Measurements from ENCODE around the gene MRPL36.

DNA sequence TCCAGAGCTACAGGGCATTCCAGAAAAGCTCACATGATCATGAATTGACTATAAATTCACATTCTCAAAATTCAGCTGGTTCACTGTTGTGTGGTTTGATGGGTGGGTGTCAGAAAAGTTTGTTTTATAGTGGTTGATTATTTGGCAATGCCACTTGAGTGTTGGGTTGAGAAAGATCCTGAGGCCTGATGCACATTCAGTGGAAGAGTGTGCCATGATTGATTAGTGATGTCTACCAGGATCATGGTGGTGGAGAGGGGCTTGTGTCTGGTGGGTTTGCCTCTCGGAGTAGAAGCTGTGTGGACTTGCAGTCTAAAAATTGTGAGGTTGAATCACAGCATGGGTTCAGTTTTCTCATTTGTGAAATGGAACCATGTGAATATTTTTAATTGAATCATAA lies 3.6 kb upstream of the MRPL36 start:
- TF ChIP-seq POLR2A (IDR thresholded peaks at IDR 0.05; ENCODE audit: low read depth, low read length) = no peak
- TF ChIP-seq POLR2AphosphoS5 (IDR thresholded peaks at IDR 0.05; ENCODE audit: low read depth, low read length) = no peak
- no peak for TF ChIP-seq SPI1 (IDR thresholded peaks at IDR 0.05; ENCODE audit: low read depth, low read length)
- no peak for TF ChIP-seq TAF1 (IDR thresholded peaks at IDR 0.05; ENCODE audit: low read depth, low read length)
- no peak for TF ChIP-seq PAX5 (IDR thresholded peaks at IDR 0.05; ENCODE audit: insufficient read depth, low read length, severe bottlenecking)
- no peak for TF ChIP-seq POU2F2 (IDR thresholded peaks at IDR 0.05; ENCODE audit: low read depth, low read length)
